GM23338 (cell line): ENCODE measurements around the gene TLE1.

ENCODE experiments used
- CREB1 ChIP-seq: fragments of 250-450 bp; sonication (Bioruptor Pico); IDR thresholded peaks from 2 replicates; pipeline ENCODE4 v1.5.0; 2020; ENCODE audit warnings: low read depth, mild to moderate bottlenecking, moderate library complexity
- EZH2 ChIP-seq: fragments of 200-600 bp; sonication (generic); IDR thresholded peaks from one replicate; pipeline ENCODE4 v1.8.0; 2017; ENCODE audit warnings: antibody characterized with exemption, mild to moderate bottlenecking, low read depth; ENCODE audit not compliant: unreplicated experiment
- EZH2phosphoT487 ChIP-seq: fragments of 200-600 bp; sonication (generic); IDR thresholded peaks from one replicate; pipeline ENCODE4 v1.8.1; 2018; ENCODE audit warnings: antibody characterized with exemption; ENCODE audit not compliant: unreplicated experiment
- JUNB ChIP-seq: IDR thresholded peaks from one replicate; pipeline ENCODE4 v1.6.1; 2016; ENCODE audit warnings: antibody characterized with exemption; ENCODE audit not compliant: unreplicated experiment
- NANOG ChIP-seq: IDR thresholded peaks from 2 replicates; pipeline ENCODE4 v1.6.1; 2016; ENCODE audit warnings: antibody characterized with exemption, borderline replicate concordance
- POLR2AphosphoS5 ChIP-seq: IDR thresholded peaks from 2 replicates; pipeline ENCODE4 v1.6.1; 2016; ENCODE audit warnings: antibody characterized with exemption, low read depth
- STAT1 ChIP-seq: IDR thresholded peaks from one replicate; pipeline ENCODE4 v1.6.1; 2016; ENCODE audit warnings: antibody characterized with exemption; ENCODE audit not compliant: unreplicated experiment
- ZNF114 ChIP-seq: fragments of 250-450 bp; sonication (Bioruptor Pico); IDR thresholded peaks from 2 replicates; pipeline ENCODE4 v1.5.0; 2020; ENCODE audit warnings: mild to moderate bottlenecking, moderate library complexity
- TF ChIP-seq, protein P1 (sequence below), 2 experiments: fragments of 200-600 bp in 1 of 2; sonication (generic) in 1 of 2; conservative IDR thresholded peaks; 2 replicates each; pipeline versions ENCODE4 v1.5.1 to v1.6.1; 2016 to 2017; ENCODE audit warnings: antibody characterized with exemption in 2 of 2, low read depth in 2 of 2, mild to moderate bottlenecking in 2 of 2, moderate library complexity in 1 of 2
- TF ChIP-seq, protein P2 (sequence below): IDR thresholded peaks from one replicate; pipeline ENCODE4 v1.6.1; 2018; ENCODE audit warnings: antibody characterized with exemption; ENCODE audit not compliant: unreplicated experiment

DNA sequence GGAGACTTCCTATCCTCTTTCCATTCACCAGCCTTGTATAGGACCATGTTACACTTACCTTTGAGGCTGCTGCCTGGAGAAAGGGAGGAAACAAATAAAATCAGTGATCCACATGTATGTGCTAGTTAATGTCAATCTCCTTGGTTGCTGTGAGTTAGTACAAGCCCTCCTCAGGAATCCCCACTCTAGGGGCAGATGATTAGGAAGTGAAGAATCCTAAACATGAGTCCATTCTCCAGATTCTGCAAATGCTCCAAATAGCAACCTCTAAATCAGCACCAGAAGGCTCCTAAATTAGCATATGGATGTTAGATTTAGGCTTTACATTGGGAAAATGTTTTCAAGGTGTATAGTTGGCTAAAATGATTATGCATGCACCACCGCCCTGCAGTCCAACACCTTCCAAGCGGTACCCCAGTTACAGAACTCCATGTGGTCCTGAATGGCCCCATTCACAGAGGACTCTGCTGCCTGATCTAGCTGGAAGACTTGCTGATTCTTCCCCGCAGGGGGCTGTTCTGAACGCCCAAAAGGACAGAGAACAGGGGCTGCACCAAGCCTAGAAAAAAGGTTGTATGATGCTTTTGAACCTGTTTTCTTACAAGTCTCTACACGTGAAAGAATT, 123.2 kb downstream of the TLE1 start:
- TF ChIP-seq, protein P1, sequence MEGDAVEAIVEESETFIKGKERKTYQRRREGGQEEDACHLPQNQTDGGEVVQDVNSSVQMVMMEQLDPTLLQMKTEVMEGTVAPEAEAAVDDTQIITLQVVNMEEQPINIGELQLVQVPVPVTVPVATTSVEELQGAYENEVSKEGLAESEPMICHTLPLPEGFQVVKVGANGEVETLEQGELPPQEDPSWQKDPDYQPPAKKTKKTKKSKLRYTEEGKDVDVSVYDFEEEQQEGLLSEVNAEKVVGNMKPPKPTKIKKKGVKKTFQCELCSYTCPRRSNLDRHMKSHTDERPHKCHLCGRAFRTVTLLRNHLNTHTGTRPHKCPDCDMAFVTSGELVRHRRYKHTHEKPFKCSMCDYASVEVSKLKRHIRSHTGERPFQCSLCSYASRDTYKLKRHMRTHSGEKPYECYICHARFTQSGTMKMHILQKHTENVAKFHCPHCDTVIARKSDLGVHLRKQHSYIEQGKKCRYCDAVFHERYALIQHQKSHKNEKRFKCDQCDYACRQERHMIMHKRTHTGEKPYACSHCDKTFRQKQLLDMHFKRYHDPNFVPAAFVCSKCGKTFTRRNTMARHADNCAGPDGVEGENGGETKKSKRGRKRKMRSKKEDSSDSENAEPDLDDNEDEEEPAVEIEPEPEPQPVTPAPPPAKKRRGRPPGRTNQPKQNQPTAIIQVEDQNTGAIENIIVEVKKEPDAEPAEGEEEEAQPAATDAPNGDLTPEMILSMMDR (conservative IDR thresholded peaks at IDR 0.05; ENCODE audit: low read depth in 2 of 2), result no peak
- TF ChIP-seq JUNB (no peak), POLR2AphosphoS5 (no peak), EZH2phosphoT487 (no peak), EZH2 (no peak), ZNF114 (CRISPR knock-in tag) (no peak), NANOG (no peak), CREB1 (no peak), STAT1 (no peak)
- TF ChIP-seq, protein P2, sequence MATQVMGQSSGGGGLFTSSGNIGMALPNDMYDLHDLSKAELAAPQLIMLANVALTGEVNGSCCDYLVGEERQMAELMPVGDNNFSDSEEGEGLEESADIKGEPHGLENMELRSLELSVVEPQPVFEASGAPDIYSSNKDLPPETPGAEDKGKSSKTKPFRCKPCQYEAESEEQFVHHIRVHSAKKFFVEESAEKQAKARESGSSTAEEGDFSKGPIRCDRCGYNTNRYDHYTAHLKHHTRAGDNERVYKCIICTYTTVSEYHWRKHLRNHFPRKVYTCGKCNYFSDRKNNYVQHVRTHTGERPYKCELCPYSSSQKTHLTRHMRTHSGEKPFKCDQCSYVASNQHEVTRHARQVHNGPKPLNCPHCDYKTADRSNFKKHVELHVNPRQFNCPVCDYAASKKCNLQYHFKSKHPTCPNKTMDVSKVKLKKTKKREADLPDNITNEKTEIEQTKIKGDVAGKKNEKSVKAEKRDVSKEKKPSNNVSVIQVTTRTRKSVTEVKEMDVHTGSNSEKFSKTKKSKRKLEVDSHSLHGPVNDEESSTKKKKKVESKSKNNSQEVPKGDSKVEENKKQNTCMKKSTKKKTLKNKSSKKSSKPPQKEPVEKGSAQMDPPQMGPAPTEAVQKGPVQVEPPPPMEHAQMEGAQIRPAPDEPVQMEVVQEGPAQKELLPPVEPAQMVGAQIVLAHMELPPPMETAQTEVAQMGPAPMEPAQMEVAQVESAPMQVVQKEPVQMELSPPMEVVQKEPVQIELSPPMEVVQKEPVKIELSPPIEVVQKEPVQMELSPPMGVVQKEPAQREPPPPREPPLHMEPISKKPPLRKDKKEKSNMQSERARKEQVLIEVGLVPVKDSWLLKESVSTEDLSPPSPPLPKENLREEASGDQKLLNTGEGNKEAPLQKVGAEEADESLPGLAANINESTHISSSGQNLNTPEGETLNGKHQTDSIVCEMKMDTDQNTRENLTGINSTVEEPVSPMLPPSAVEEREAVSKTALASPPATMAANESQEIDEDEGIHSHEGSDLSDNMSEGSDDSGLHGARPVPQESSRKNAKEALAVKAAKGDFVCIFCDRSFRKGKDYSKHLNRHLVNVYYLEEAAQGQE, result no peak
